COLO829 (cell line): Measurements from ENCODE around the gene SSR1.
"Not testable (repeated sequence)": the region's sequence is repeated elsewhere in the genome, so short reads cannot be mapped to it uniquely, and the experiment has no call there.

Source experiments
- DNase-seq: peaks from one replicate; pipeline ENCODE4 v3.0.0; 2012; ENCODE audit warnings: low spot score

Gene SSR1

GRCh38 chr6:7312616-7313504 lies at the start of gene SSR1:
SSR1 (minus strand) TSS chr6:7313199; CDS start chr6:7313120, 79 bp downstream.
- peak; percentile 99 for DNase-seq

GRCh38 chr6:7351916-7352315 lies 38.9 kb upstream of the SSR1 start:
- not testable (repeated sequence) for DNase-seq

- DNase-seq: not testable (repeated sequence)
These were observed 37.6 kb upstream of the SSR1 start for GRCh38 chr6:7350591-7350990.

- DNase-seq: not testable (repeated sequence)
These were observed 34.6 kb upstream of the SSR1 start for GRCh38 chr6:7347551-7347997.

- not testable (repeated sequence) for DNase-seq
These were observed 31.9 kb upstream of the SSR1 start for GRCh38 chr6:7344773-7345450.

- DNase-seq: no peak
These were observed 30.8 kb upstream of the SSR1 start for GRCh38 chr6:7343546-7344475.

- DNase-seq: no peak
These were observed 29.2 kb upstream of the SSR1 start for GRCh38 chr6:7341989-7342742.

GRCh38 chr6:7341271-7341670 lies 28.3 kb upstream of the SSR1 start:
- DNase-seq: no peak

- not testable (repeated sequence) for DNase-seq
These were observed 26.2 kb upstream of the SSR1 start for GRCh38 chr6:7339007-7339732.

- DNase-seq: no peak
These were observed 25.0 kb upstream of the SSR1 start for GRCh38 chr6:7338031-7338430.

GRCh38 chr6:7335519-7335918 lies 22.5 kb upstream of the SSR1 start:
- no peak for DNase-seq

- no peak for DNase-seq
These were observed 21.7 kb upstream of the SSR1 start for GRCh38 chr6:7334685-7335084.

GRCh38 chr6:7332090-7332745 lies 19.2 kb upstream of the SSR1 start:
- no peak for DNase-seq

GRCh38 chr6:7331452-7331851 lies 18.5 kb upstream of the SSR1 start:
- DNase-seq: no peak

GRCh38 chr6:7328243-7328642 lies 15.2 kb upstream of the SSR1 start:
- DNase-seq: no peak

GRCh38 chr6:7325750-7326149 lies 12.8 kb upstream of the SSR1 start:
- no peak for DNase-seq

GRCh38 chr6:7324520-7324919 lies 11.5 kb upstream of the SSR1 start:
- no peak for DNase-seq

- DNase-seq: no peak
These were observed 10.1 kb upstream of the SSR1 start for GRCh38 chr6:7323074-7323473.

- not testable (repeated sequence) for DNase-seq
These were observed 8.9 kb upstream of the SSR1 start for GRCh38 chr6:7321866-7322265.

GRCh38 chr6:7319406-7319805 lies 6.4 kb upstream of the SSR1 start:
- DNase-seq: not testable (repeated sequence)
